ENCODE measurements around the gene NABP2. TPM values are rescaled to one million over a fixed set of nuclear protein-coding genes. Genes with fewer than 3 reads are reported as not detected.

Gene NABP2
- total RNA-seq, 1 experiment from 2014 or later: 60.9 TPM

GRCh38 chr12:56274299-56274698, 50.2 kb downstream of the NABP2 start:
- no peak for DNase-seq (ENCODE audit: low spot score)

- DNase-seq (ENCODE audit: low spot score): no peak
These were observed 54.8 kb downstream of the NABP2 start for GRCh38 chr12:56278905-56279304.

Other genes with a start within 250 kb of the NABP2 start
- gene SUOX, start 227.1 kb upstream of the NABP2 start, total RNA-seq (2014; rRNA removed; shearing (Covaris generic)): 8.9 and 14.4 TPM in 2 replicates
- gene IKZF4, start 203.3 kb upstream of the NABP2 start, total RNA-seq (2014; rRNA removed; shearing (Covaris generic)): 1.4 and 2.4 TPM in 2 replicates
- 358 and 1,165 TPM in 2 replicates for gene RPS26, start 182.4 kb upstream of the NABP2 start, total RNA-seq (2014; rRNA removed; shearing (Covaris generic))
- 0.64 and 2.4 TPM in 2 replicates for gene ERBB3, start 144.2 kb upstream of the NABP2 start, total RNA-seq (2014; rRNA removed; shearing (Covaris generic))
- gene PA2G4, start 119.8 kb upstream of the NABP2 start, total RNA-seq (2014; rRNA removed; shearing (Covaris generic)): 246 and 349 TPM in 2 replicates
- gene RPL41, start 107.7 kb upstream of the NABP2 start, total RNA-seq (2014; rRNA removed; shearing (Covaris generic)): 1,898 and 3,438 TPM in 2 replicates
- 1.8 and 2.9 TPM in 2 replicates for gene ZC3H10, start 106.1 kb upstream of the NABP2 start, total RNA-seq (2014; rRNA removed; shearing (Covaris generic))
- 119 and 164 TPM in 2 replicates for gene ESYT1, start 96.1 kb upstream of the NABP2 start, total RNA-seq (2014; rRNA removed; shearing (Covaris generic))
- 76.0 and 139 TPM in 2 replicates for gene MYL6B, start 71.8 kb upstream of the NABP2 start, total RNA-seq (2014; rRNA removed; shearing (Covaris generic))
- 2,063 and 2,222 TPM in 2 replicates for gene MYL6, start 66.0 kb upstream of the NABP2 start, total RNA-seq (2014; rRNA removed; shearing (Covaris generic))
- 27.4 and 27.9 TPM in 2 replicates for gene SMARCC2, start 34.9 kb upstream of the NABP2 start, total RNA-seq (2014; rRNA removed; shearing (Covaris generic))
- gene RNF41, start 2.4 kb upstream of the NABP2 start, total RNA-seq (2014; rRNA removed; shearing (Covaris generic)): 51.8 and 52.9 TPM in 2 replicates
- not detected in 2 replicates for gene SLC39A5, start 5.7 kb downstream of the NABP2 start, total RNA-seq (2014; rRNA removed; shearing (Covaris generic))
- gene ANKRD52, start 34.0 kb downstream of the NABP2 start, total RNA-seq (2014; rRNA removed; shearing (Covaris generic)): 33.4 and 34.0 TPM in 2 replicates
- gene COQ10A, start 42.6 kb downstream of the NABP2 start, total RNA-seq (2014; rRNA removed; shearing (Covaris generic)): 21.5 and 34.6 TPM in 2 replicates
- gene CS, start 76.0 kb downstream of the NABP2 start, total RNA-seq (2014; rRNA removed; shearing (Covaris generic)): 135 and 142 TPM in 2 replicates
- gene CNPY2, start 91.6 kb downstream of the NABP2 start, total RNA-seq (2014; rRNA removed; shearing (Covaris generic)): 109 and 126 TPM in 2 replicates
- 15.6 and 22.0 TPM in 2 replicates for gene PAN2, start 109.7 kb downstream of the NABP2 start, total RNA-seq (2014; rRNA removed; shearing (Covaris generic))
- gene IL23A, start 114.5 kb downstream of the NABP2 start, total RNA-seq (2014; rRNA removed; shearing (Covaris generic)): 1.8 TPM in 1 of 2 replicates, not detected in the other
- gene STAT2, start 135.8 kb downstream of the NABP2 start, total RNA-seq (2014; rRNA removed; shearing (Covaris generic)): 66.6 and 68.2 TPM in 2 replicates
- gene APOF, start 138.5 kb downstream of the NABP2 start, total RNA-seq (2014; rRNA removed; shearing (Covaris generic)): not detected in 2 replicates
- 13.8 and 18.3 TPM in 2 replicates for gene TIMELESS, start 225.1 kb downstream of the NABP2 start, total RNA-seq (2014; rRNA removed; shearing (Covaris generic))
- gene MIP, start 230.3 kb downstream of the NABP2 start, total RNA-seq (2014; rRNA removed; shearing (Covaris generic)): not detected in 2 replicates
- 1.5 and 2.2 TPM in 2 replicates for gene SPRYD4, start 244.2 kb downstream of the NABP2 start, total RNA-seq (2014; rRNA removed; shearing (Covaris generic))